ENCODE measurements around the gene SRGAP2B.
"Not testable (repeated sequence)": the region's sequence is repeated elsewhere in the genome, so short reads cannot be mapped to it uniquely, and the experiment has no call there.

SRGAP2B gene

GRCh38 chr1:145095284-145096057 is at the start of gene SRGAP2B, which contains the start of gene FAM72D:
Gene SRGAP2B, minus strand, starts transcription at chr1:145095328. Its CDS starts 2,427 bp downstream, at chr1:145092901.
Gene FAM72D, plus strand, starts transcription at chr1:145095974. Its CDS starts 874 bp downstream, at chr1:145096848.
- DNase-seq = not testable (repeated sequence)

- DNase-seq = not testable (repeated sequence)
These were observed 49.3 kb upstream of the SRGAP2B start for GRCh38 chr1:145144264-145144913.

GRCh38 chr1:145140549-145140948 is 45.4 kb upstream of the SRGAP2B start:
- DNase-seq = not testable (repeated sequence)

- not testable (repeated sequence) for DNase-seq
These were observed 39.3 kb upstream of the SRGAP2B start for GRCh38 chr1:145134476-145134875.

- DNase-seq = peak in 1 of 2 donors; percentile 6
These were observed 33.8 kb upstream of the SRGAP2B start for GRCh38 chr1:145128697-145129469.

DNA sequence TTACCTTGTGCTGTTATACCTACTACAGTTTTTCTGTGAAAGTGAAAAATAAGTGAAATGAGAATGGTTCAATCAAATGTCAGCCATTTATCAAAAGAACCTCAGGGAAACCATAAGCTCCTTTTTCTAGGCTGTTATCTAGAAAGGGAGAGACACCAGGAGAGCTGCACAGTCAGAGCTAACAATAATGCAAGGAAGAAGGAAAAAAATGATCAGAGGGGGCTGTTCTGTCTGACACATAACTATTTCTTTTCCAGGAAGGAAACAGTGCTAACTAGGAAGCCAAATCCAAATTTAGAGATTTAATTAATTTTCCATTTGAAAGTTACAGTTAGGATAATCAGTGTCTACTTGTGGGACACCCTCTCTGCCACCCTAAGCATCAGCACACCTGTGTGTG is 32.0 kb upstream of the SRGAP2B start:
- DNase-seq = not testable (repeated sequence)

- not testable (repeated sequence) for DNase-seq
These were observed 30.0 kb upstream of the SRGAP2B start for GRCh38 chr1:145125112-145125511.

DNA sequence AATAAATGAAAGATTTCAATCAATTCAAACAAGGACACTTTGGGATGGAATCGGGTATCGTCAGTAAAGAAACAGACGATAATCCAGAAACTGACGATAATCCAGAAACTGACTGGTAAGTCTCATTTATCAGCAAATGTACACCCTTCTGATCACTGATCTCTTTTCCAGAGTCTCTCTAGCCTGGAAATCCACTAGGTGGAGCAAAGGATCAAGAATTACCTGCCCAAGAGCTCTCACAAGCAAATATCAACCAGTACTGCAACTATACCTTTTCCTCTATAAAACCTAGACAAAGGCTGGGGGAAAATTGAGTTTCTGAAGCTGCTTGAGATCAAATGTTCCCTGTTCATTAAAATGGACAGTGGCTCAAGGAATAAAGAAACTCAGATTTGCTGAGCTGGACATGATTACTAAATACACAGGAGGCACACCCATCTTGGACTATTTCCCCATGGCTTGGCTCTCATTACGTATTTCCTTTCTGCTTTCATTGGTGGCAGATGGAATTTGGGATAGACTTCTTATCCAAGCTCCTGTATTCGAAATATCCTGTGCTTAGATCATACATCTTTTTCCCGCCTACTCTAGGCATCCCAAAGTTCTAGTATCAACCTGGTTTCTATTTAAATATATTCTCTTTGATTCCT is 29.0 kb upstream of the SRGAP2B start:
- not testable (repeated sequence) for DNase-seq

DNA sequence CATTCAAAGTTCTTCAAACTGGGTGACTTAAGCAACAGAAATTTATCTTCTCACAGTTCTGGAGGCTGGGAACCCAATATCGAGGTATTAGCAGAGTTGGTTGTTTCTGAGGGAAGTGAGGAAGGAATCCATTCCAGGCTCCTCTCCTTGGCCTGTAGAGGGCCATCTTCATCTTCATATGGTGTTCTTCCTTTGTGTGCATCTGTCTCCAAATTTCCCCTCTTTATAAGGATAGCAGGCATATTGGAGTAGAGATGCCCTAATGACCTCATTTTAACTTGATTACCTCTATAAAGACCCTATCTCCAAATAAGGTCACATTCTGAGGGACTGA is 27.9 kb upstream of the SRGAP2B start:
- not testable (repeated sequence) for DNase-seq

GRCh38 chr1:145122344-145123061 is 27.4 kb upstream of the SRGAP2B start:
- DNase-seq = not testable (repeated sequence)

GRCh38 chr1:145119842-145120241 is 24.7 kb upstream of the SRGAP2B start:
- DNase-seq = not testable (repeated sequence)

- not testable (repeated sequence) for DNase-seq
These were observed 20.7 kb upstream of the SRGAP2B start for GRCh38 chr1:145115587-145116493.

DNA sequence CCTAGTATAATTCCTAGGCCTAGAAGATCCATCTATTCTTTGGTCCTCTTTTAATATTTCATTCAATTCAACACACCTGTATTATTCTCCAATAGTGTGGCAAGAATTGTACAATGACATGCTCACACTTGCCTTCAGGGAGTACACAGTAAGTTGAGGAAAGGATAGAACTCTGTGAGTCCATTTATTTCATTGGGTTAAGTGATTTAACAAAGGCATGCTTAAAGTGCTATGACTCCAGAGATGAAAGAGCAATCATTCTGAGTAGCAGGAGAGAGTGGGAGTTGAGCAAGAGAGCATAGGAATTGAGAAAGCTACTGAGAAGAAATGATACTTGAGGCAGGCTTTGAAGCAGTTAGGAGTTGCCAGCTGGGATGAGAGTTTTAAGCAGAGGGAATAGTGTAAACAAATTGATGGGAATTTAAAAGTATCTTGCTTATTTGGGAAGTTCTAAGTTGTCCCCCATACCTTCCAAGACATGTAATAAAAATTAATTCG is 19.5 kb upstream of the SRGAP2B start:
- not testable (repeated sequence) for DNase-seq

DNA sequence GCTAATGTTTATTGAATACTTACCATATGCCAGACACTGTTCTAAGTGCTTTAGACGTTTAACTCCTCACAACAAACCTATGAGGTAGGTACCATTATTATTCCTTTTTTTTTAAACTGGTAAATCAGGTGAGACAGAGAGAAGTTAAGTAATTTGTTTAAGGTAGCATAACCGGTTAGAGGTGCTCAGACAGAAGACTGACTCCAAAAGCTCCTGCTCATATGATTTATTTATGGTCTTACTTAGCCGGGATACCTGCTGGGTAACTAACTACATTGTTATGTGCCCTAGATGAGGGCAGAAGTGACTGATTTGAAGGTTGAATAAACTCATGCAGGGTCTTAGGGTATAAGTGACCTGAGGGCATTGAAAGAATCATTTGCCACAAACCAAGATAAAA is 17.6 kb upstream of the SRGAP2B start:
- DNase-seq = not testable (repeated sequence)

DNA sequence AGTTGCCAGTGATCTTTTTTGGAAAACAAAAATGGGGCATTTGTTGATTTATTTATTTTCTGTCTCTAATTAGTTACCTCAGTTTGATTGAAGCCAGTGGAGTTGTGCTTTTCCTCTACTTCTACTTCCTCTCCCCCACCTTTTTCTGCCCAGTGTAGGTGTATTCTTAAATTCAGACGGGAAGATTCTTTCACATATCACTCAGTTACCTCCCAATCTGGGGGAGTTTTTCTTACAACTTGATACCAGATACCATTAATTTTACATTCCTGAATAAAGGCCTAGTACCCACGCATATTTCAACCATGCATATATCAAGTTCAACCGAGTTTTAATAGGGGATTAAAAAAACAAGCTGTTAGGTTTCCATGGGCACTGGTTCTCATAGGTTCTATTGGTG is 16.5 kb upstream of the SRGAP2B start:
- DNase-seq = not testable (repeated sequence)

DNA sequence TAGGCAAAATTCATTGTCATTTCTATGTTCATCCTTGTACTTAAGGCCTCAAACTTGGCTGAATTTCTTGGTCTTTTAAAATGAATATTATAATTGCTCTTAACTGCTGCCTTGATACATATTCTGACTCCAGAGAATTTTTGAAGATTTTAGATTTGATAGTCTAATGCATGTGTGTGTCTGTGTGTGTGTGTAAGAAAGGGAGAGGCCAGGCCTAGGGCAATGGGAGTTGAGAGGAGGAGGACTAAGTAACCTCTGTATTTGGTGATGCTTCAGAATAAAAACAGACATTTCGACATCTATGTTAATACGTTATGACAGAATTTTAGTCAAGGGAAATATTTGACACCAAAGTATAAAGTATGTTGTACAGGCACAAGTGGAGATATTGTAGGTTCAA is 8.2 kb upstream of the SRGAP2B start:
- not testable (repeated sequence) for DNase-seq

DNA sequence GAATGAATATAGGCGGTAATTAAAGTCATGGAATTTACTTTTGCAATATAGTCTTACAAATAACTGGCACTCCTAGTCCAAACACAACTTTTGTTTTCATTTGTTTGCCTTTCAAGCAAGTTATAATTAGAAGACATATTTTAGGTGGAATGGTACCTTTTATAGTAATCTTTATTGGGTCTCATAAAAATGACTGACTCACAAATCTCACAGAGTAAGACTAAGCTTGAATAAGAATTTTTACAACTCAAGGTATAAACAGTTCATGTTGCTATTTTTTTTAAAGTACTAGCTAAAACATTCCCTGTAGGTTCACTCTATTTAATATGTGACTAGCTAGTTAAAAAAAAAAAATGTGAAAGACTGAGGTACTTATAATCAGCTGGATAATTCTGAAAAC is 6.6 kb upstream of the SRGAP2B start:
- not testable (repeated sequence) for DNase-seq

DNA sequence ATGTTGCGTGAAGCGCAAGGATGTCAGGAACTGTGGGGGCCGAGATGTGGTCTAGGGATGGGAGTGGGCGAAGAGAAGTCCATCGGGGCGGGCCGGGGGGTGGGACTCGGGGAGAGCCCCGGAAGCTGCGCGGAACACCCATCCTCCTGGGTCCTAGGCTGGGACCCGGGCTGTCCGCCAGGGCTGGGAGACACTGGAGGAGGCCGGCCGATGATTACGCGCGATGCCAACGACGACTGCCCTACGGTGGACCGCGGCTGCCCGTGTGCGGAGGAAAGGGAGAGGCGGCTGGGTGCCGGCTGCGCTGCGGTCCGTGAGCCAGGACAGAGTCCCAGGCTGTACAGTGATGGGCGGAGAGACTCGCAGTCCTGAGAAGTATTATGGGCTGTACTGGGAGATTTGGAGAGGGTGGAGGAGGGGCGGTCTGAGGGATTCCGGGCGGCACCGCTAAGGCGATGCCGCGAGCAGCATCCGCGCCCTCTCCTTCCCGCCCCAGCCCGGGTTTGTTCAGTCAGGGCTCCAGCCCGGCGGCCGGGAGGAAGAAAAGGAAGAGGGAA is 395 bp downstream of the SRGAP2B start:
- DNase-seq = peak in 1 of 2 donors; percentile 1

DNA sequence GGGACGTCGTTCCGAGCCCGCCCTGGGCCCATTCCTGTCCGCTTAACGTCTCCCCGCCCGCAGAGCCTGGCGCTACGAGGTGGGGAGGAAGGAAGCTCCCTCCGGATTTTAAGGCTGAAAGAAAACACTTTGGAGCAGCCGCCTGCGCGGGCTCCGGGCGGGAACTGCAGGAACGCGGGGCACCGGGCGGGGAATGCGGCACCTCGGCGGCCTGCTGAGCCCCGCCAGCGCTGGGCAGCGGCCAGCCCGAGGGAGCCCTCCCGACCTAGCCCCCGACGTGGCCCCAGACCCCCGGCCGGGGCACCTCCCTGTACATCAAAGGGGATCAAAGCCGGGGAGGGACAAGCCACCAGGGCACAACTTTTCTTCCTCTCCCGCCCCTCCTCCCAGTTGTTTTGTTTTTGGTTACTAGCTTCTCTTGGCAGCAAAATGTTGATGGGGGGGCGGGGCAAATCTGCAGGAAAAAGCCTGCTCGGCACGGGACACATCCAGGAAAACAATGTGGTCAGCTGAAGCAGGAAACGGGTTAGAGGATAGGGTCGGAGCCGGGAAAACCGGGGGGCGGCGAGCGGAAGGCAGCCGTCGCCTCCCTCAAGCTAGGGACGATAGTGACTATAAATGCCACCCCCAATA is 1.5 kb downstream of the SRGAP2B start:
- peak in 1 of 2 donors; percentile 17 for DNase-seq
